Transverse colon (tissue), 3 donors: Measurements from ENCODE around the gene DHRS9.

Experiments used
- EP300 ChIP-seq: sonication (generic); formaldehyde crosslinking; IDR thresholded peaks from one replicate; pipeline ENCODE4 v1.6.1; 2017; ENCODE audit warnings: antibody characterized with exemption, low read depth
- POLR2A ChIP-seq: fragments of 450-650 bp; IDR thresholded peaks from one replicate; pipeline ENCODE4 v1.6.1; 2016; ENCODE audit warnings: antibody characterized with exemption, mild to moderate bottlenecking, moderate library complexity
- TF ChIP-seq, protein P1 (sequence below), 5 experiments: fragments of 200-600 bp in 3 of 5; fragments of 450-650 bp in 2 of 5; sonication (generic) in 3 of 5; IDR thresholded peaks; 1 replicate in 2 of 5; 2 replicates in 3 of 5; pipeline ENCODE4 v1.5.1; 2016 to 2017; ENCODE audit warnings: antibody characterized with exemption in 5 of 5, inconsistent platforms in 3 of 5, mild to moderate bottlenecking in 2 of 5, moderate library complexity in 1 of 5

DNA sequence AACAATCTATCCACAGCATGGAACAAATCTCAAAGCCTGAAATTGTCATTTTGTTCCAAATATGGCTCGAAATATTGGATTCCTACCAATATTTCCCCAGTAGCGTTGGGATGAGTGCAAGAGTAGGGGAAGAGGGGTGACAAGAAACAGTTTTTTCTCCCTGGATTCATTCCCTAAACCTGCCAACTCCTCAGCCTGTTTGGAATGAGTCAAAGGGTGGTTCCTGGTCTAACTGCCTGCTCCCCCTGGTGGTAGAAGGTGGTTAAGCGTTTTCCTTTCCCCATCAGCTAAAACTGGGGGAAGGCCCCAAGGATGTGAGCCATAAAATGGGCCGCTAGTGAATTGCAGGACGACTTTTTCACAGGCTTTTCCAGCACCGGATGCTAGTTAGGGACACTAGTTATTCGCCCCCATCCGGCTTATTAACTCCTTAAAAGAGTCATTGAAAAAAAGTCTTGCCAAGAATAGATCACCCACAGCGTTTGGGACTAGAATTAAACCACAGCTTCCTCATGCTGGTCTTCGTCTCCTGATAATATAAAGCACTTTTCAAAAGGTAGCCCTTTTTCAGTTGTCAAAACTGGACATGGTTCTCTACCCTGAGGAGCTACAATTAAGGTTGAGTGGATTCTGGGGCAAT is 72.5 kb downstream of the DHRS9 start:
- TF ChIP-seq, protein P1, sequence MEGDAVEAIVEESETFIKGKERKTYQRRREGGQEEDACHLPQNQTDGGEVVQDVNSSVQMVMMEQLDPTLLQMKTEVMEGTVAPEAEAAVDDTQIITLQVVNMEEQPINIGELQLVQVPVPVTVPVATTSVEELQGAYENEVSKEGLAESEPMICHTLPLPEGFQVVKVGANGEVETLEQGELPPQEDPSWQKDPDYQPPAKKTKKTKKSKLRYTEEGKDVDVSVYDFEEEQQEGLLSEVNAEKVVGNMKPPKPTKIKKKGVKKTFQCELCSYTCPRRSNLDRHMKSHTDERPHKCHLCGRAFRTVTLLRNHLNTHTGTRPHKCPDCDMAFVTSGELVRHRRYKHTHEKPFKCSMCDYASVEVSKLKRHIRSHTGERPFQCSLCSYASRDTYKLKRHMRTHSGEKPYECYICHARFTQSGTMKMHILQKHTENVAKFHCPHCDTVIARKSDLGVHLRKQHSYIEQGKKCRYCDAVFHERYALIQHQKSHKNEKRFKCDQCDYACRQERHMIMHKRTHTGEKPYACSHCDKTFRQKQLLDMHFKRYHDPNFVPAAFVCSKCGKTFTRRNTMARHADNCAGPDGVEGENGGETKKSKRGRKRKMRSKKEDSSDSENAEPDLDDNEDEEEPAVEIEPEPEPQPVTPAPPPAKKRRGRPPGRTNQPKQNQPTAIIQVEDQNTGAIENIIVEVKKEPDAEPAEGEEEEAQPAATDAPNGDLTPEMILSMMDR (IDR thresholded peaks at IDR 0.05): peak; percentile 66 to 77 (median 77)
- no peak for TF ChIP-seq POLR2A
- TF ChIP-seq EP300: no peak
